K562 (cell line): Measurements from ENCODE around the gene GALR3. TPM values are rescaled to one million over a fixed set of nuclear protein-coding genes. Genes with fewer than 3 reads are reported as not detected.
A peak's percentile ranks its signal among the peaks of the same experiment; 100 is the strongest.

Experiments used
- ARID1B ChIP-seq: fragments of 450-650 bp; IDR thresholded peaks from 2 replicates; pipeline ENCODE4 v1.6.1; 2016; ENCODE audit warnings: antibody characterized with exemption, mild to moderate bottlenecking, inconsistent platforms
- CBFA2T3 ChIP-seq: fragments of 450-650 bp; IDR thresholded peaks from 2 replicates; pipeline ENCODE4 v1.6.1; 2017
- CCNT2 ChIP-seq: IDR thresholded peaks from 2 replicates; pipeline ENCODE4 v1.6.1; 2011; ENCODE audit warnings: borderline replicate concordance, low read depth, mild to moderate bottlenecking, moderate library complexity, mixed read lengths, low read length; ENCODE audit not compliant: insufficient read length; ENCODE audit errors: extremely low read depth
- ESRRB ChIP-seq: fragments of 250-450 bp; sonication (Bioruptor Pico); IDR thresholded peaks from 2 replicates; pipeline ENCODE4 v1.5.0; 2020; ENCODE audit warnings: mild to moderate bottlenecking, moderate library complexity, borderline replicate concordance
- HDAC1 ChIP-seq, 2 experiments: fragments of 450-650 bp; IDR thresholded peaks; 2 replicates each; pipeline ENCODE4 v1.6.1; 2016 to 2017; ENCODE audit warnings: inconsistent platforms in 1 of 2, mild to moderate bottlenecking in 1 of 2, moderate library complexity in 1 of 2
- NFE2 ChIP-seq: IDR thresholded peaks from 2 replicates; pipeline ENCODE4 v1.6.1; 2014; ENCODE audit warnings: antibody characterized with exemption, low read depth
- SOX6 ChIP-seq: fragments of 450-650 bp; IDR thresholded peaks from 2 replicates; pipeline ENCODE4 v1.6.1; 2014; ENCODE audit warnings: mild to moderate bottlenecking
- TEAD4 ChIP-seq, 2 experiments: sonication (generic) in 1 of 2; formaldehyde crosslinking in 1 of 2; IDR thresholded peaks; 2 replicates each; pipeline versions ENCODE4 v1.6.1 to v1.8.0; 2012 to 2022; ENCODE audit warnings: borderline replicate concordance in 1 of 2, inconsistent platforms in 1 of 2, low read length in 1 of 2, mild to moderate bottlenecking in 1 of 2, missing genetic modification reagents in 1 of 2
- U2AF1 ChIP-seq: fragments of 200-400 bp; formaldehyde crosslinking; optimal IDR thresholded peaks from 2 replicates; pipeline ENCODE3; 2017; ENCODE audit warnings: mild to moderate bottlenecking, low read depth, low read length, moderate library complexity
- XRCC3 ChIP-seq: fragments of 450-650 bp; IDR thresholded peaks from 2 replicates; pipeline ENCODE4 v1.6.1; 2017; ENCODE audit warnings: mild to moderate bottlenecking, moderate library complexity
- ZNF277 ChIP-seq: fragments of 250-450 bp; sonication (Bioruptor Pico); IDR thresholded peaks from 2 replicates; pipeline ENCODE4 v1.8.0; 2022; ENCODE audit warnings: inconsistent platforms, mild to moderate bottlenecking, moderate library complexity, borderline replicate concordance
- ZNF431 ChIP-seq: sonication (generic); formaldehyde crosslinking; IDR thresholded peaks from 2 replicates; pipeline ENCODE4 v1.8.0; 2022; ENCODE audit warnings: mild to moderate bottlenecking, missing genetic modification reagents
- ZSCAN29 ChIP-seq: fragments of 450-650 bp; IDR thresholded peaks from 2 replicates; pipeline ENCODE4 v1.6.1; 2017
- polyA plus RNA-seq, 8 experiments: library from polyadenylated mRNA; depleted of rRNA in 4 of 8; stranded (reverse) in 5 of 8; unstranded in 3 of 8; fragments of >200 nt; fragmentation: Nextera tagmentation in 2 of 8; fragmentation: Illumina TruSeq in 1 of 8; extraction: Ambion mirVana in 2 of 8; extraction: Trizol in 1 of 8; gene quantifications; 2 replicates each; pipeline versions ENCODE4 v1.2.1 to v1.2.3, GENCODE V29; 2011 to 2014; ENCODE audit warnings: inconsistent platforms in 1 of 8, missing spikeins in 1 of 8
- total RNA-seq, 7 experiments: library from RNA; depleted of rRNA in 6 of 7; stranded (reverse); fragments of >200 nt in 6 of 7; fragmentation: Illumina TruSeq in 2 of 7; extraction: Trizol in 2 of 7; gene quantifications; 2 replicates each; pipeline versions ENCODE4 v1.2.1 to v1.2.3, GENCODE V29; 2011 to 2021; ENCODE audit warnings: low replicate concordance in 1 of 7
- TF ChIP-seq, protein P1 (sequence below): fragments of 450-650 bp; IDR thresholded peaks from 2 replicates; pipeline ENCODE4 v1.6.1; 2016; ENCODE audit warnings: mild to moderate bottlenecking, moderate library complexity
- TF ChIP-seq, protein P2 (sequence below): fragments of 450-650 bp; IDR thresholded peaks from 2 replicates; pipeline ENCODE4 v1.6.1; 2016; ENCODE audit warnings: low read depth, mild to moderate bottlenecking, moderate library complexity

GALR3 gene
- total and polyA plus RNA-seq, 9 of the 15 experiments (the other 6 are each of a cell fraction or from before 2014, with no cell fraction given): 0.13 TPM; not detected in 8

- peak; percentile 42; the same call in 1 of the 2 replicates for TF ChIP-seq TEAD4 (IDR thresholded peaks at IDR 0.05; ENCODE audit: low read length)
- TF ChIP-seq TEAD4 (CRISPR knock-in tag; IDR thresholded peaks at IDR 0.05; ENCODE audit: borderline replicate concordance): no peak
- TF ChIP-seq XRCC3: no peak
- TF ChIP-seq CCNT2: no peak
- peak; percentile 35; the same call in 1 of the 2 replicates for TF ChIP-seq ARID1B
- no peak for TF ChIP-seq ESRRB
- TF ChIP-seq, protein P1, sequence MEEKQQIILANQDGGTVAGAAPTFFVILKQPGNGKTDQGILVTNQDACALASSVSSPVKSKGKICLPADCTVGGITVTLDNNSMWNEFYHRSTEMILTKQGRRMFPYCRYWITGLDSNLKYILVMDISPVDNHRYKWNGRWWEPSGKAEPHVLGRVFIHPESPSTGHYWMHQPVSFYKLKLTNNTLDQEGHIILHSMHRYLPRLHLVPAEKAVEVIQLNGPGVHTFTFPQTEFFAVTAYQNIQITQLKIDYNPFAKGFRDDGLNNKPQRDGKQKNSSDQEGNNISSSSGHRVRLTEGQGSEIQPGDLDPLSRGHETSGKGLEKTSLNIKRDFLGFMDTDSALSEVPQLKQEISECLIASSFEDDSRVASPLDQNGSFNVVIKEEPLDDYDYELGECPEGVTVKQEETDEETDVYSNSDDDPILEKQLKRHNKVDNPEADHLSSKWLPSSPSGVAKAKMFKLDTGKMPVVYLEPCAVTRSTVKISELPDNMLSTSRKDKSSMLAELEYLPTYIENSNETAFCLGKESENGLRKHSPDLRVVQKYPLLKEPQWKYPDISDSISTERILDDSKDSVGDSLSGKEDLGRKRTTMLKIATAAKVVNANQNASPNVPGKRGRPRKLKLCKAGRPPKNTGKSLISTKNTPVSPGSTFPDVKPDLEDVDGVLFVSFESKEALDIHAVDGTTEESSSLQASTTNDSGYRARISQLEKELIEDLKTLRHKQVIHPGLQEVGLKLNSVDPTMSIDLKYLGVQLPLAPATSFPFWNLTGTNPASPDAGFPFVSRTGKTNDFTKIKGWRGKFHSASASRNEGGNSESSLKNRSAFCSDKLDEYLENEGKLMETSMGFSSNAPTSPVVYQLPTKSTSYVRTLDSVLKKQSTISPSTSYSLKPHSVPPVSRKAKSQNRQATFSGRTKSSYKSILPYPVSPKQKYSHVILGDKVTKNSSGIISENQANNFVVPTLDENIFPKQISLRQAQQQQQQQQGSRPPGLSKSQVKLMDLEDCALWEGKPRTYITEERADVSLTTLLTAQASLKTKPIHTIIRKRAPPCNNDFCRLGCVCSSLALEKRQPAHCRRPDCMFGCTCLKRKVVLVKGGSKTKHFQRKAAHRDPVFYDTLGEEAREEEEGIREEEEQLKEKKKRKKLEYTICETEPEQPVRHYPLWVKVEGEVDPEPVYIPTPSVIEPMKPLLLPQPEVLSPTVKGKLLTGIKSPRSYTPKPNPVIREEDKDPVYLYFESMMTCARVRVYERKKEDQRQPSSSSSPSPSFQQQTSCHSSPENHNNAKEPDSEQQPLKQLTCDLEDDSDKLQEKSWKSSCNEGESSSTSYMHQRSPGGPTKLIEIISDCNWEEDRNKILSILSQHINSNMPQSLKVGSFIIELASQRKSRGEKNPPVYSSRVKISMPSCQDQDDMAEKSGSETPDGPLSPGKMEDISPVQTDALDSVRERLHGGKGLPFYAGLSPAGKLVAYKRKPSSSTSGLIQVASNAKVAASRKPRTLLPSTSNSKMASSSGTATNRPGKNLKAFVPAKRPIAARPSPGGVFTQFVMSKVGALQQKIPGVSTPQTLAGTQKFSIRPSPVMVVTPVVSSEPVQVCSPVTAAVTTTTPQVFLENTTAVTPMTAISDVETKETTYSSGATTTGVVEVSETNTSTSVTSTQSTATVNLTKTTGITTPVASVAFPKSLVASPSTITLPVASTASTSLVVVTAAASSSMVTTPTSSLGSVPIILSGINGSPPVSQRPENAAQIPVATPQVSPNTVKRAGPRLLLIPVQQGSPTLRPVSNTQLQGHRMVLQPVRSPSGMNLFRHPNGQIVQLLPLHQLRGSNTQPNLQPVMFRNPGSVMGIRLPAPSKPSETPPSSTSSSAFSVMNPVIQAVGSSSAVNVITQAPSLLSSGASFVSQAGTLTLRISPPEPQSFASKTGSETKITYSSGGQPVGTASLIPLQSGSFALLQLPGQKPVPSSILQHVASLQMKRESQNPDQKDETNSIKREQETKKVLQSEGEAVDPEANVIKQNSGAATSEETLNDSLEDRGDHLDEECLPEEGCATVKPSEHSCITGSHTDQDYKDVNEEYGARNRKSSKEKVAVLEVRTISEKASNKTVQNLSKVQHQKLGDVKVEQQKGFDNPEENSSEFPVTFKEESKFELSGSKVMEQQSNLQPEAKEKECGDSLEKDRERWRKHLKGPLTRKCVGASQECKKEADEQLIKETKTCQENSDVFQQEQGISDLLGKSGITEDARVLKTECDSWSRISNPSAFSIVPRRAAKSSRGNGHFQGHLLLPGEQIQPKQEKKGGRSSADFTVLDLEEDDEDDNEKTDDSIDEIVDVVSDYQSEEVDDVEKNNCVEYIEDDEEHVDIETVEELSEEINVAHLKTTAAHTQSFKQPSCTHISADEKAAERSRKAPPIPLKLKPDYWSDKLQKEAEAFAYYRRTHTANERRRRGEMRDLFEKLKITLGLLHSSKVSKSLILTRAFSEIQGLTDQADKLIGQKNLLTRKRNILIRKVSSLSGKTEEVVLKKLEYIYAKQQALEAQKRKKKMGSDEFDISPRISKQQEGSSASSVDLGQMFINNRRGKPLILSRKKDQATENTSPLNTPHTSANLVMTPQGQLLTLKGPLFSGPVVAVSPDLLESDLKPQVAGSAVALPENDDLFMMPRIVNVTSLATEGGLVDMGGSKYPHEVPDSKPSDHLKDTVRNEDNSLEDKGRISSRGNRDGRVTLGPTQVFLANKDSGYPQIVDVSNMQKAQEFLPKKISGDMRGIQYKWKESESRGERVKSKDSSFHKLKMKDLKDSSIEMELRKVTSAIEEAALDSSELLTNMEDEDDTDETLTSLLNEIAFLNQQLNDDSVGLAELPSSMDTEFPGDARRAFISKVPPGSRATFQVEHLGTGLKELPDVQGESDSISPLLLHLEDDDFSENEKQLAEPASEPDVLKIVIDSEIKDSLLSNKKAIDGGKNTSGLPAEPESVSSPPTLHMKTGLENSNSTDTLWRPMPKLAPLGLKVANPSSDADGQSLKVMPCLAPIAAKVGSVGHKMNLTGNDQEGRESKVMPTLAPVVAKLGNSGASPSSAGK: peak; percentile 82
- TF ChIP-seq SOX6: peak; percentile 50; the same call in 1 of the 2 replicates
- TF ChIP-seq NFE2: 0 out of 2 replicates have a peak, but pooled peaks have one; percentile 12
- no peak for TF ChIP-seq U2AF1
- 0 out of 2 replicates have a peak, but pooled peaks have one; percentile 41 for TF ChIP-seq ZNF431 (CRISPR knock-in tag)
- TF ChIP-seq, protein P2, sequence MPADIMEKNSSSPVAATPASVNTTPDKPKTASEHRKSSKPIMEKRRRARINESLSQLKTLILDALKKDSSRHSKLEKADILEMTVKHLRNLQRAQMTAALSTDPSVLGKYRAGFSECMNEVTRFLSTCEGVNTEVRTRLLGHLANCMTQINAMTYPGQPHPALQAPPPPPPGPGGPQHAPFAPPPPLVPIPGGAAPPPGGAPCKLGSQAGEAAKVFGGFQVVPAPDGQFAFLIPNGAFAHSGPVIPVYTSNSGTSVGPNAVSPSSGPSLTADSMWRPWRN: peak; percentile 62; the same call in 1 of the 2 replicates
- peak; percentile 86 for TF ChIP-seq CBFA2T3
- TF ChIP-seq ZSCAN29: no peak
- TF ChIP-seq HDAC1 (IDR thresholded peaks at IDR 0.05): peak in 1 of 2 experiments; percentile 64; a peak in 1 of 4 replicates
- no peak for TF ChIP-seq ZNF277
These were observed 46.0 kb upstream of the GALR3 start (continued) for GRCh38 chr22:37777122-37777687.
